ENCODE data around the gene COL27A1.

The COL27A1 gene

DNA sequence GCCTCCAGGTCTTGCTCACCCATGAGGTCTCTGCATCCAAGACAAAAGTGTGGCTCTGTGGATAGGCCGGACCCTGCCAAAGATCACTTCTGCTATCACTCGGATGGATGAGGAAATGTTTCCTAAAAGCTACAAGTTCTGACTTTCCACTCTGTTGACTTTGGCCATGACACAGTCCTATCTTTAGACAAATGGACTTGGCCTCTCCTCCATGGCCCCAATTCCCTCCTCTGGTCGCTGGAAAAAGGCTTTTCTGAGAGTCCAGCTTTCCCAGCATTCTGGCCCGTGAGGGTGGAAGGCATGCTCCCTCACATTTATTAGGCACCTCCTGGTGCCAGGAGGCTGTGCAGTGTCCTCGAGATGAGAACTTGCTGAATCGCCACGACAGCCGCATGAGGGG, 83.1 kb downstream of the COL27A1 start:
- no peak for DNase-seq (ENCODE audit: low read depth)
- TF ChIP-seq, protein P1, sequence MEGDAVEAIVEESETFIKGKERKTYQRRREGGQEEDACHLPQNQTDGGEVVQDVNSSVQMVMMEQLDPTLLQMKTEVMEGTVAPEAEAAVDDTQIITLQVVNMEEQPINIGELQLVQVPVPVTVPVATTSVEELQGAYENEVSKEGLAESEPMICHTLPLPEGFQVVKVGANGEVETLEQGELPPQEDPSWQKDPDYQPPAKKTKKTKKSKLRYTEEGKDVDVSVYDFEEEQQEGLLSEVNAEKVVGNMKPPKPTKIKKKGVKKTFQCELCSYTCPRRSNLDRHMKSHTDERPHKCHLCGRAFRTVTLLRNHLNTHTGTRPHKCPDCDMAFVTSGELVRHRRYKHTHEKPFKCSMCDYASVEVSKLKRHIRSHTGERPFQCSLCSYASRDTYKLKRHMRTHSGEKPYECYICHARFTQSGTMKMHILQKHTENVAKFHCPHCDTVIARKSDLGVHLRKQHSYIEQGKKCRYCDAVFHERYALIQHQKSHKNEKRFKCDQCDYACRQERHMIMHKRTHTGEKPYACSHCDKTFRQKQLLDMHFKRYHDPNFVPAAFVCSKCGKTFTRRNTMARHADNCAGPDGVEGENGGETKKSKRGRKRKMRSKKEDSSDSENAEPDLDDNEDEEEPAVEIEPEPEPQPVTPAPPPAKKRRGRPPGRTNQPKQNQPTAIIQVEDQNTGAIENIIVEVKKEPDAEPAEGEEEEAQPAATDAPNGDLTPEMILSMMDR (conservative IDR thresholded peaks at IDR 0.05; ENCODE audit: low read depth, low read length) = no peak
- H3K4me3 ChIP-seq (ENCODE audit: low read depth, low read length) = no peak overlapping the region

DNA sequence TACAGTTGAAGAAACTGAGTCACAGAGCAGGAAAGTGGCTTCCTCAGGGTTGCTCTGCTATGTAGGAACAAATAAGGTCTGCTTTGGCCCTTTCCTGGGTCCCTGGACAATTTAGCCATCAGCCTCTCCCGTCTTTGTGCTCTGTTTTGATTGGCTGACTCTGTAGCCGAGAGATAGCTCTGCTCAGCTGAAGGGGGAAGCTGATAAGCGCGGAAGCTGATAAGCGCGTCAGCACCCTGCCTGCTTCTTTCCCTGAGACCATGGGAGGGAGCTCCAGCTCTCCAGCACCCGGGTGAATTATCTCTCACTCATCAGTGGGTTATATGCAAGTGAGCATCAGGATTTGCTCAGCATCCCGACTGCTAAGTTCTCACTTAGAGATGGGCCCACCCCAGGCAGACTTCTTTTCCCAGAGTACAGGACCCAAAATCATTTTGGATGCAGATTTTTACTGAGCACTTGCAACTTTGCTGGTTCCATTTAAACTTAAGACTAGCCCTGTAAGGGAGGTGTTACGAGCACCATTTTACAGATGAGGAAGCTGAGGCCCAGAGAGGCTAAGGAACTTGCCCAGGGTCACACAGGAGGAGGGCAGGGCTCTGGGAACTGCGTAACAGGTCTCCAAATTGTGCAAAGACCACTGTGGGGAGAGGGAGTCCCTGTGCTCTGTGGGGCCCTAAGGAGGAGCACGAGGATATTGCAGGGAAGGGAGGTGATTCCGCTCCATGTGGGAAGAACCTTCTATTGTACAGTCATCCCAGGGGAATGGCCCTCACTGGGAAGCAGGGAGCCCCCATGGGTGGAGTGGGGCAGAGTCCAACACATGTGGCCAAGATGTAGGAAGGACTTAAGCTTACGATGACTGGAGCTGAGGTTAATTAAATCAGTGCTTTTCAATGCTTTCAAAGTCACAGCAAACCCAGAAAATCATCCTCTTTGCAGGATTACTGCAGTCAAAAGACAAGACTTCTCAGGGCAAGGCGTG, 83.8 kb downstream of the COL27A1 start:
- no peak overlapping the region for H3K4me3 ChIP-seq (ENCODE audit: low read depth, low read length)
- DNase-seq (ENCODE audit: low read depth) = peak; percentile 73
- TF ChIP-seq, protein P1 (conservative IDR thresholded peaks at IDR 0.05; ENCODE audit: low read depth, low read length) = peak; percentile 73

DNA sequence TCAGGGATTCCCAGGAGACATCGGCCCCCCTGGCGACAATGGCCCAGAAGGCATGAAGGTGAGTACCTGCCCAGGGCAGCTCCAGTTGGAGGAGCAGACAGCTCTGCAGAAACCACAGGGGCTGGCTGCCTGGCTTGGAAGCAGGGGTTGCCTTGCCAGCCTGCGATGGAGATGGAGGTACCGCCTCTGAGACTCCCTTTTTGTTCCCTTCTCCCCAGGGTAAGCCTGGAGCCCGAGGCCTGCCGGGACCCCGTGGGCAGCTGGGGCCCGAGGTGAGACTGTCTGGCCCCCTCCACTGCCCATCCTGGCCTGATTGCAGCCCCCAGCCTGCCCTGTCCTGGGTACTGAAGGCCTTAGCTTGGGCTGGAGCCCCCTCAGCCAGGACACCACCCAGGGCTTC, 84.9 kb downstream of the COL27A1 start:
- no peak overlapping the region for H3K4me3 ChIP-seq (ENCODE audit: low read depth, low read length)
- TF ChIP-seq, protein P1 (conservative IDR thresholded peaks at IDR 0.05; ENCODE audit: low read depth, low read length) = no peak
- no peak for DNase-seq (ENCODE audit: low read depth)

DNA sequence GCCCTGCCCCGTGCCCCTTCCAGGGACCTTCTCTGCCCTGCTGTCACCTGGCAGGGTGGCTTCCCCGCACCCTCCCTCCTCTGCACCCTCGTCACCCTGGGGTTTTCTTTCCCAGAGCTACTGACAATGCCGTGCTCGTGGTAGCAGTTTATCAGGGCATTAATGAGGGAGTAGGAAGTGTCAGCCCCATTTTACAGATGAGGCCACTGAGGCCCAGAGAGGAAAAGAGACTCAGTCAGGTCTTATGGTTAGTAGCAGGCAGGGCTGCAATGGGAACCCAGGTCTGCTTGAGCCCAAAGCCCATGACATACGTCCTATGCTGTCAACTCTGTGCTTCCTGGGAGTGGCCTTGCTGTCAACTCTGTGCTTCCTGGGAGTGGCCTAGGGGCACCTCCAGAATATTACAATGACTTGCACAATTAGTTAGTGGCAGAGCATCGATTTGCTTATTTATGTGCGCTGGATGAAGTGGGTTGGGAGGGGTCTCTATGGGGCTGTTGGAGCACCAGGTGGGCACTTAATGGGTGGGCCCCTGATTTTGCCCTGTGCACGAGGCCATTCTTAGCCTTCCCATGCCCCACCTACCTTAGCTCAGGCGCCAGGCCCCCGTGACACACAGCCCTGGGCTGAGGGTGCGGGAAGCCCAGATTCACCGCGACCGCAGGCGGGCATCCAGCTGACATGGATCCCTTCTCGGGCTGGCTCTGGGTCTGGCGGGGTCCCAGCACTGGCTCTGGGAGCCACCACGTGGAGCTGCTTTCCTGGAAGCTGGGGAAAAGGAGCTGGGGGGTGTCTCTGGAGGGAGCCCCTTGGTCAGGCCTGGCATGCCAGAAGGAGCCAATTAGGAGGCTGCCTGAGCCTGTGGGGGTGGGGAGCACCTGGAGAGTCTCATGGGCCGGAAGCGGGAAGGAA, 85.6 kb downstream of the COL27A1 start:
- DNase-seq (ENCODE audit: low read depth) = no peak
- TF ChIP-seq, protein P1 (conservative IDR thresholded peaks at IDR 0.05; ENCODE audit: low read depth, low read length) = no peak
- no peak overlapping the region for H3K4me3 ChIP-seq (ENCODE audit: low read depth, low read length)

DNA sequence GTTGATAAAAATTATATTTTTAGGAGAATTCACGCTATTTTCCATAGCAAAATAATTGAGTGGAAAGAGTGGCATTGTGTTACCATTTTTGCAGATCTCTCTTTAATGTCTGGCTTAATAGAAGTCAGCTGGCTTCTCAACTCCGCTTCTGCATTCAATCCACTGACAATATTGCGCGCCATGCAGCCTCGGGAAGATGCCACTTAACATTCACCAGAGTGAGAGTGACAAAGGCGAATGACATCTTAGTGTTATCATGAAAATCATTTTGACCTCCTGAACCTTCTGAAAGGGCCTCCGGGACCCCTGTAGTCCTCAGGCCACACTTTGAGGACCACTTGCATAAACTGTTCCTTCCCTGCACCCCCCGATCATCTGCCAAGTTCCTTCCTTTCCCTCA, 87.5 kb downstream of the COL27A1 start:
- H3K4me3 ChIP-seq (ENCODE audit: low read depth, low read length) = no peak overlapping the region
- TF ChIP-seq, protein P1 (conservative IDR thresholded peaks at IDR 0.05; ENCODE audit: low read depth, low read length) = no peak
- no peak for DNase-seq (ENCODE audit: low read depth)

DNA sequence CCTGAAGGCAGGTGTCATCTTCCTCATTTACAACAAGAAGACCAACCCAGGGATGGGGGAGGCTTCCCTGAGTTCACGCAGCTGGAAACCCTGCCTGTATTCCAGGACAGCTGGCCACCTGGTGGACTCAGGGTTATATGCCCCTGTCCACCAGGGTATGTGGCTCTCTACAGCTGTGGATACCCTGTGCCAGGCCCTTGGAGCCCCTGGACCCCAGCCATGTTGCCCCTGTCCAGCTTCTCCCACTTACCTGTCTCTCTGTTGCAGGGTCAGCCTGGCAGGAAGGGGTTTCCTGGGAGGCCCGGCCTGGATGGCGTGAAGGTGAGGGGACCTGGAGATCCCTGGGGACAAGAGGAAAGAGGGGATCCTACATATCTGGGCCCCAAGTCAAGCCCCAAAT, 87.9 kb downstream of the COL27A1 start:
- H3K4me3 ChIP-seq (ENCODE audit: low read depth, low read length) = no peak overlapping the region
- TF ChIP-seq, protein P1 (conservative IDR thresholded peaks at IDR 0.05; ENCODE audit: low read depth, low read length) = no peak
- no peak for DNase-seq (ENCODE audit: low read depth)
